SU-DHL-6 (cell line): ENCODE data around the gene ANO7.

ENCODE experiments used
- H2AFZ ChIP-seq: fragments of 200-600 bp; sonication (generic); 2 replicates; pipeline ENCODE4 v1.6.1; 2014; ENCODE audit warnings: low read depth, mild to moderate bottlenecking, moderate library complexity, mixed read lengths, antibody characterized with exemption, low read length; ENCODE audit not compliant: severe bottlenecking
- H3F3A ChIP-seq: fragments of 200-600 bp; shearing (Covaris generic); 2 replicates; pipeline ENCODE4 v1.6.0; 2016; ENCODE audit warnings: antibody characterized with exemption, mild to moderate bottlenecking; ENCODE audit not compliant: insufficient read depth
- H3K27ac ChIP-seq: fragments of 200-600 bp; sonication (generic); 2 replicates; pipeline ENCODE4 v1.5.1; 2016; ENCODE audit warnings: low read depth, mild to moderate bottlenecking, low read length, moderate library complexity, mixed read lengths
- H3K27me3 ChIP-seq: fragments of 200-600 bp; sonication (generic), shearing (Covaris generic); 2 replicates; pipeline ENCODE4 v1.6.0; 2014; ENCODE audit warnings: mild to moderate bottlenecking, low read length
- H3K36me3 ChIP-seq: fragments of 200-600 bp; sonication (generic); 2 replicates; pipeline ENCODE4 v1.6.1; 2014; ENCODE audit warnings: mild to moderate bottlenecking, low read length, mixed read lengths
- H3K4me2 ChIP-seq: fragments of 300-600, 200-600 bp; shearing (Covaris generic), sonication (generic); 2 replicates; pipeline ENCODE4 v1.6.0; 2014; ENCODE audit warnings: low read length, low read depth, mild to moderate bottlenecking; ENCODE audit not compliant: poor library complexity, severe bottlenecking
- H3K4me3 ChIP-seq: fragments of 200-600 bp; sonication (generic); 2 replicates; pipeline ENCODE4 v1.5.1; 2014; ENCODE audit warnings: antibody characterized with exemption, low read length, mild to moderate bottlenecking, mixed read lengths; ENCODE audit not compliant: insufficient read depth, poor library complexity, severe bottlenecking
- H3K79me2 ChIP-seq: fragments of 200-600 bp; sonication (generic); 2 replicates; pipeline ENCODE4 v1.6.1; 2014; ENCODE audit warnings: mild to moderate bottlenecking, low read length, moderate library complexity; ENCODE audit not compliant: insufficient read depth
- H3K9ac ChIP-seq: fragments of 200-600 bp; sonication (generic); 2 replicates; pipeline ENCODE4 v1.7.0; 2014; ENCODE audit warnings: mild to moderate bottlenecking, low read length
- H3K9me2 ChIP-seq: fragments of 200-600 bp; sonication (generic); replicated peaks from 2 replicates; pipeline ENCODE4 v1.6.1; 2014; ENCODE audit warnings: low read length; ENCODE audit not compliant: insufficient read depth
- H3K9me3 ChIP-seq: fragments of 200-600 bp; sonication (generic); 2 replicates; pipeline ENCODE4 v1.6.1; 2014; ENCODE audit warnings: low read length, mixed read lengths; ENCODE audit not compliant: insufficient read depth
- H4K20me1 ChIP-seq: fragments of 200-600 bp; sonication (generic); 2 replicates; pipeline ENCODE4 v1.6.1; 2014; ENCODE audit warnings: low read depth, mild to moderate bottlenecking, antibody characterized with exemption, low read length, moderate library complexity, mixed read lengths
- CTCF ChIP-seq: fragments of 200-600 bp; sonication (generic); IDR thresholded peaks from one replicate; pipeline ENCODE4 v1.5.1; 2017; ENCODE audit warnings: antibody characterized with exemption, mild to moderate bottlenecking, low read length, moderate library complexity; ENCODE audit not compliant: insufficient read depth, poor library complexity, severe bottlenecking
- EZH2phosphoT487 ChIP-seq: fragments of 200-600 bp; sonication (generic), shearing (Covaris generic); conservative IDR thresholded peaks from 2 replicates; pipeline ENCODE4 v1.6.1; 2018; ENCODE audit warnings: mild to moderate bottlenecking, antibody characterized with exemption, low read length, moderate library complexity, mixed read lengths

Gene ANO7

GRCh38 chr2:241270531-241270930 is 82.1 kb downstream of the ANO7 start:
- Histone ChIP-seq H3K4me2 (no peak overlapping the region), H3F3A (peaks cover 5% of the 10 kb centered on the region; the same call in 1 of the 2 replicates)
- TF ChIP-seq CTCF (no peak), EZH2phosphoT487 (no peak)

GRCh38 chr2:241271706-241272302 is 83.3 kb downstream of the ANO7 start:
- no peaks in the 10 kb centered on the region for H3K27me3 ChIP-seq
- no peaks in the 10 kb centered on the region for H3K9me3 ChIP-seq
- H3K27ac ChIP-seq, result no peak overlapping the region; the same call in 1 of the 2 replicates
- H2AFZ ChIP-seq, result no peak overlapping the region
- H3K79me2 ChIP-seq, result peaks cover 57% of the 10 kb centered on the region
- peak overlapping the region; percentile 62 for H3K4me2 ChIP-seq
- H3F3A ChIP-seq, result peaks cover 7% of the 10 kb centered on the region; the same call in 1 of the 2 replicates
- no peak for TF ChIP-seq EZH2phosphoT487
- no peak for TF ChIP-seq CTCF
- H3K9ac ChIP-seq, result peak overlapping the region; percentile 69
- H3K9me2 ChIP-seq, result no peaks in the 10 kb centered on the region
- H4K20me1 ChIP-seq, result peaks cover 17% of the 10 kb centered on the region
- H3K36me3 ChIP-seq, result 0 out of 2 replicates have a peak, but pooled peaks cover 8% of the 10 kb centered on the region
- peak overlapping the region; percentile 67 for H3K4me3 ChIP-seq

More at GRCh38 chr2:241270531-241270930, 82.1 kb downstream of the ANO7 start:
- peaks cover 12% of the 10 kb centered on the region; the same call in 1 of the 2 replicates for H4K20me1 ChIP-seq
- no peaks in the 10 kb centered on the region for H3K9me3 ChIP-seq
- H3K27me3 ChIP-seq, result no peaks in the 10 kb centered on the region
- no peak overlapping the region for H2AFZ ChIP-seq
- no peak overlapping the region for H3K4me3 ChIP-seq
- H3K27ac ChIP-seq, result no peak overlapping the region
- 0 out of 2 replicates have a peak, but pooled peaks cover 5% of the 10 kb centered on the region for H3K36me3 ChIP-seq
- peaks cover 44% of the 10 kb centered on the region for H3K79me2 ChIP-seq
- H3K9ac ChIP-seq, result no peak overlapping the region
- no peaks in the 10 kb centered on the region for H3K9me2 ChIP-seq

- Histone ChIP-seq H3K9ac (peak overlapping the region; percentile 69), H3K4me3 (peak overlapping the region; percentile 67), H4K20me1 (peaks cover 23% of the 10 kb centered on the region), H3K27ac (no peak overlapping the region; the same call in 1 of the 2 replicates), H3K36me3 (0 out of 2 replicates have a peak, but pooled peaks cover 8% of the 10 kb centered on the region), H3K27me3 (no peaks in the 10 kb centered on the region), H3K79me2 (peaks cover 65% of the 10 kb centered on the region), H2AFZ (no peak overlapping the region), H3F3A (peaks cover 7% of the 10 kb centered on the region; the same call in 1 of the 2 replicates), H3K9me2 (no peaks in the 10 kb centered on the region), H3K4me2 (peak overlapping the region; percentile 62), H3K9me3 (no peaks in the 10 kb centered on the region)
- TF ChIP-seq EZH2phosphoT487 (no peak), CTCF (no peak)
Observed at GRCh38 chr2:241272303-241273209, 84.1 kb downstream of the ANO7 start.
